HEK293T (cell line): ENCODE measurements around the gene CSTPP1.

Source experiments
- CTCF ChIA-PET: fragments of 350-600 bp; formaldehyde crosslinking; extraction: SDS; loops from one replicate; lab custom pipeline; 2021; ENCODE audit warnings: antibody characterized with exemption, inconsistent platforms; lab: Yijun Ruan, JAX
- POLR2A ChIA-PET: fragments of 350-600 bp; formaldehyde crosslinking; extraction: SDS; loops from one replicate; lab custom pipeline; 2020; ENCODE audit warnings: antibody characterized with exemption, inconsistent platforms; lab: Yijun Ruan, JAX
- DNase-seq: peaks from one replicate; pipeline ENCODE4 v3.0.0; 2012; ENCODE audit warnings: mixed read lengths; ENCODE audit errors: extremely low spot score
- ARNT ChIP-seq: fragments of 450-650 bp; IDR thresholded peaks from 2 replicates; pipeline ENCODE4 v1.6.1; 2017; ENCODE audit warnings: mild to moderate bottlenecking
- BHLHE40 ChIP-seq: fragments of 450-650 bp; IDR thresholded peaks from 2 replicates; pipeline ENCODE4 v1.6.1; 2016; ENCODE audit warnings: mild to moderate bottlenecking, moderate library complexity, borderline replicate concordance
- CTBP1 ChIP-seq: fragments of 450-650 bp; IDR thresholded peaks from 2 replicates; pipeline ENCODE4 v1.6.1; 2016; ENCODE audit warnings: borderline replicate concordance
- ELF4 ChIP-seq: fragments of 450-650 bp; IDR thresholded peaks from 2 replicates; pipeline ENCODE4 v1.6.1; 2017; ENCODE audit warnings: antibody characterized with exemption
- FOXA1 ChIP-seq: fragments of 450-650 bp; IDR thresholded peaks from 2 replicates; pipeline ENCODE4 v1.6.1; 2016; ENCODE audit warnings: mild to moderate bottlenecking
- FOXK2 ChIP-seq: fragments of 450-650 bp; IDR thresholded peaks from 2 replicates; pipeline ENCODE4 v1.6.1; 2016; ENCODE audit warnings: mild to moderate bottlenecking
- FOXM1 ChIP-seq: fragments of 450-650 bp; IDR thresholded peaks from 2 replicates; pipeline ENCODE4 v1.6.1; 2017; ENCODE audit warnings: mild to moderate bottlenecking, borderline replicate concordance
- HDGF ChIP-seq: fragments of 450-650 bp; IDR thresholded peaks from 2 replicates; pipeline ENCODE4 v1.6.1; 2017; ENCODE audit warnings: antibody characterized with exemption, borderline replicate concordance
- L3MBTL2 ChIP-seq: fragments of 450-650 bp; conservative IDR thresholded peaks from 2 replicates; pipeline ENCODE4 v1.6.1; 2016; ENCODE audit warnings: mild to moderate bottlenecking
- LEF1 ChIP-seq: fragments of 450-650 bp; IDR thresholded peaks from 2 replicates; pipeline ENCODE4 v1.6.1; 2017; ENCODE audit warnings: mild to moderate bottlenecking, borderline replicate concordance
- NFRKB ChIP-seq: fragments of 450-650 bp; IDR thresholded peaks from 2 replicates; pipeline ENCODE4 v1.6.1; 2016; ENCODE audit warnings: mild to moderate bottlenecking, moderate library complexity
- SP1 ChIP-seq: fragments of 450-650 bp; IDR thresholded peaks from 2 replicates; pipeline ENCODE4 v1.6.1; 2017
- SUZ12 ChIP-seq: fragments of 450-650 bp; IDR thresholded peaks from 2 replicates; pipeline ENCODE4 v1.6.1; 2016; ENCODE audit warnings: mild to moderate bottlenecking
- TARDBP ChIP-seq: fragments of 450-650 bp; IDR thresholded peaks from 2 replicates; pipeline ENCODE4 v1.6.1; 2016
- ZNF384 ChIP-seq: fragments of 450-650 bp; IDR thresholded peaks from 2 replicates; pipeline ENCODE4 v1.6.1; 2016
- TF ChIP-seq, protein P1 (sequence below): fragments of 450-650 bp; IDR thresholded peaks from 2 replicates; pipeline ENCODE4 v1.6.1; 2016

CSTPP1 gene

GRCh38 chr11:47139878-47140277 lies 203.3 kb downstream of the CSTPP1 start:
- DNase-seq: no peak
- CTCF ChIA-PET: interaction anchor here (0.7 kb wide), 1 partner anchor 9 kb away, joined by 4 read pairs; no protein-coding TSS in a partner anchor
- TF ChIP-seq LEF1: no peak
- TF ChIP-seq, protein P1, sequence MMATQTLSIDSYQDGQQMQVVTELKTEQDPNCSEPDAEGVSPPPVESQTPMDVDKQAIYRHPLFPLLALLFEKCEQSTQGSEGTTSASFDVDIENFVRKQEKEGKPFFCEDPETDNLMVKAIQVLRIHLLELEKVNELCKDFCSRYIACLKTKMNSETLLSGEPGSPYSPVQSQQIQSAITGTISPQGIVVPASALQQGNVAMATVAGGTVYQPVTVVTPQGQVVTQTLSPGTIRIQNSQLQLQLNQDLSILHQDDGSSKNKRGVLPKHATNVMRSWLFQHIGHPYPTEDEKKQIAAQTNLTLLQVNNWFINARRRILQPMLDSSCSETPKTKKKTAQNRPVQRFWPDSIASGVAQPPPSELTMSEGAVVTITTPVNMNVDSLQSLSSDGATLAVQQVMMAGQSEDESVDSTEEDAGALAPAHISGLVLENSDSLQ: no peak
- no peak for TF ChIP-seq FOXM1
- no peak for TF ChIP-seq L3MBTL2
- TF ChIP-seq FOXA1: no peak
- TF ChIP-seq CTBP1: no peak
- no peak for TF ChIP-seq ZNF384
- TF ChIP-seq SP1: no peak
- no peak for TF ChIP-seq HDGF
- TF ChIP-seq NFRKB: no peak
- no peak for TF ChIP-seq SUZ12
- TF ChIP-seq TARDBP: no peak
- no peak for TF ChIP-seq ARNT
- TF ChIP-seq ELF4: no peak
- POLR2A ChIA-PET: interaction anchor here (0.6 kb wide), 1 partner anchor 658 kb away, joined by 3 read pairs; no protein-coding TSS in a partner anchor

- TF ChIP-seq L3MBTL2 (no peak), FOXM1 (no peak), TARDBP (no peak), FOXA1 (no peak), ZNF384 (no peak), SP1 (no peak), ARNT (no peak), CTBP1 (no peak), HDGF (no peak)
- TF ChIP-seq, protein P1: no peak
- no peak for DNase-seq
- ChIA-PET CTCF (no interaction called here), POLR2A (interaction anchor here (0.8 kb wide), 1 partner anchor 10 kb away, joined by 3 read pairs; no protein-coding TSS in a partner anchor)
Observed at GRCh38 chr11:47143322-47143721, 206.8 kb downstream of the CSTPP1 start.

- no peak for DNase-seq
- ChIA-PET POLR2A (no interaction called here), CTCF (interaction anchor here (0.9 kb wide), 1 partner anchor 8 kb away, joined by 3 read pairs; no protein-coding TSS in a partner anchor)
- no peak for TF ChIP-seq TARDBP
- TF ChIP-seq BHLHE40: no peak
- TF ChIP-seq, protein P1: no peak
- no peak for TF ChIP-seq ARNT
- no peak for TF ChIP-seq FOXK2
- no peak for TF ChIP-seq ELF4
- no peak for TF ChIP-seq FOXA1
- no peak for TF ChIP-seq HDGF
- no peak for TF ChIP-seq FOXM1
- no peak for TF ChIP-seq SP1
Observed at GRCh38 chr11:47144541-47144940, 208.0 kb downstream of the CSTPP1 start.

GRCh38 chr11:47147250-47147649 lies 210.7 kb downstream of the CSTPP1 start:
- ChIA-PET POLR2A (no interaction called here), CTCF (no interaction called here)
- no peak for DNase-seq
- TF ChIP-seq NFRKB (no peak), FOXA1 (no peak), ZNF384 (no peak), ELF4 (no peak), CTBP1 (no peak), FOXK2 (no peak), FOXM1 (no peak), SUZ12 (no peak), BHLHE40 (no peak), L3MBTL2 (no peak), LEF1 (no peak), HDGF (no peak), TARDBP (no peak), SP1 (no peak), ARNT (no peak)
- TF ChIP-seq, protein P1: no peak

DNA sequence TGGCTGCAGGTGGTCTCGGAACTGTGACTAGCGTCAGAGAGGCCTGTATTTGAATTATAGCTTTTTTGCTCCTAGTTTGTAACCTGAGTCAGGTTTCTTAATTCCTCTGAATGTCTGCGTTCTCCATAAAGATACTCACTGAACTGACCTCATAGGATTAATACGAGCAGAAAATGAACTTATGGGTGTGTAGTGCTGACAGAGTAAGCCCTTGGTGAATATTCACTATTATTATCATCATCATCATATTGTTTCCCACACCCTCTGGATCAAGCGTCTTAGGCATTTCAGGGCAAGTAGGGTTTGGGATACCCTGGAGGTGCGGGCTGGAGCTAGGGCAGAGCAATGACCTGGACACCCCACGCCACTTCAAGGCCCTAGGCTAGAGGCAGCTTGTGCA lies 211.1 kb downstream of the CSTPP1 start:
- POLR2A ChIA-PET: no interaction called here

More for the DNA sequence above, 211.1 kb downstream of the CSTPP1 start:
- TF ChIP-seq FOXA1: no peak
- TF ChIP-seq NFRKB: no peak
- TF ChIP-seq BHLHE40: no peak
- TF ChIP-seq LEF1: no peak
- TF ChIP-seq HDGF: no peak
- TF ChIP-seq, protein P1: no peak
- no peak for TF ChIP-seq FOXM1
- no peak for TF ChIP-seq ELF4
- no peak for TF ChIP-seq FOXK2
- TF ChIP-seq L3MBTL2: no peak
- TF ChIP-seq SUZ12: no peak
- TF ChIP-seq ARNT: no peak
- no peak for TF ChIP-seq CTBP1
- TF ChIP-seq SP1: no peak
- TF ChIP-seq TARDBP: no peak
- TF ChIP-seq ZNF384: no peak
- CTCF ChIA-PET: no interaction called here
- DNase-seq: no peak
